H54 (cell line): ENCODE data around the gene ERF.
A peak's percentile ranks its signal among the peaks of the same experiment; 100 is the strongest.

ENCODE experiments used
- DNase-seq: peaks from one replicate; pipeline ENCODE4 v3.0.0; 2011; ENCODE audit warnings: low spot score, mixed read lengths; ENCODE audit not compliant: insufficient read length
- FAIRE-seq: peaks from 3 replicates; lab custom pipeline; 2011; peaks lifted over from hg19 to GRCh38; lab: Jason Lieb, UNC
- POLR2A ChIP-seq: IDR thresholded peaks from 2 replicates; pipeline ENCODE4 v1.6.1; 2011; ENCODE audit warnings: low read depth, mild to moderate bottlenecking, low read length

The ERF gene

GRCh38 chr19:42275517-42275916, 20.6 kb upstream of the ERF start:
- DNase-seq (no peak), FAIRE-seq (no peak)
- TF ChIP-seq POLR2A: no peak

DNA sequence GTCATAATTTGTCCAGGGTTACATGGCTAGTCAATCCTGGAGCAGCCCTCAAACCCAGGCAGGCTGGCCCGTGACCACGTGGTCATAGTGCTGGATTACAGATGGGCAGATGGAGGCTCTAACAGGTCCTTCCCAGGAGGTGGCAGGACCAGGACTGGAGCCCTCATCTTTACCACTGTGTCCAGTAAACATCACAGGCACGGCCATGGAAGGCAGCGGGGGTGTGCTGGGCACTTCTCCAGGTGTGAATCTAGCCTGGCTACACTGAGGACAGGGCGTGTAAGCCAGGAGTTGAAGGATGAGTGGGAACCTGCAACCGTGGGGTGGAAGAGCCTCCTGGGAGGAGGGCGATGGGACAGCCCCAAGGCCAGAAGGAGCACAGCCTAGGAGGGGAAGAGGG, 20.2 kb upstream of the ERF start:
- TF ChIP-seq POLR2A: no peak
- FAIRE-seq (no peak), DNase-seq (no peak)

- no peak for DNase-seq
- FAIRE-seq: no peak
- no peak for TF ChIP-seq POLR2A
Observed at GRCh38 chr19:42274065-42274682, 19.2 kb upstream of the ERF start.

- FAIRE-seq: no peak
- TF ChIP-seq POLR2A: no peak
- no peak for DNase-seq
Observed at GRCh38 chr19:42273407-42274064, 18.6 kb upstream of the ERF start.

DNA sequence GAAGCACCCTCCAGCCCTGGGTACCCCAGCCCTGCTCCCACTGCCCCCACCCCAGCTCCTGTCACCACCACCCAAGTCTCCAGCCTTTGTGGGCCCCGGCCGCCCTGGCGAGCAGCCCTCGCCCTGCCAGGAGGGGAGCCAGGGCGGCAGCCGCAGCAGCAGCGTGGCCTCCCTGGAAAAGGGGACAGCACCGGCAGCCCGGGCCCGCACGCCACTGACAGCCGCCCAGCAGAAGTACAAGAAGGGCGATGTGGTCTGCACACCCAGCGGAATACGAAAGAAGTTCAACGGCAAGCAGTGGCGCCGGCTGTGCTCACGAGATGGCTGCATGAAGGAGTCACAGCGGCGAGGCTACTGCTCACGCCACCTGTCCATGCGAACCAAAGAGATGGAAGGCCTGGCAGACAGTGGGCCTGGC, 18.1 kb upstream of the ERF start:
- TF ChIP-seq POLR2A: no peak
- FAIRE-seq (no peak), DNase-seq (no peak)

GRCh38 chr19:42272535-42272897, 17.6 kb upstream of the ERF start:
- FAIRE-seq: no peak

DNA sequence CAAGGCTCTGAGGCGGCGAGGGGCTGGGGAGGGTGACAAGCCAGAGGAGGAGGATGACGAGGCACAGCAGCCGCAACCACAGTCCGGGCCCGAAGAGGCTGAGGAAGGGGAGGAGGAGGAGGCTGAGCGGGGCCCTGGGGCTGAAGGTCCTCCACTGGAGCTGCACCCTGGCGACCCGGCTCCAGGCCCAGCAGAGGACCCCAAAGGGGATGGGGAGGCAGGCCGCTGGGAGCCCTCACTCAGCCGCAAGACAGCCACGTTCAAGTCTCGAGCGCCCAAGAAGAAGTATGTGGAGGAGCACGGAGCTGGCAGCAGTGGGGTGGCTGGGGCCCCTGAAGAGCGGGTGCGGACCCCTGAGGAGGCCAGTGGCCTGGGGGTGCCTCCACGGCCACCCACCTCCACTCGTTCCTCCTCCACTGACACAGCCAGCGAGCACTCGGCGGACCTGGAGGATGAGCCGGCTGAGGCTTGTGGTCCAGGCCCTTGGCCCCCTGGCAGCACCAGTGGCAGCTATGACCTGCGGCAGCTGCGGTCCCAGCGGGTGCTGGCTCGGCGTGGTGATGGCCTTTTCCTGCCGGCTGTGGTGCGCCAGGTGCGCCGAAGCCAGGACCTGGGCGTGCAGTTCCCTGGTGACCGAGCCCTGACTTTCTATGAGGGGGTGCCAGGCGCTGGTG, 17.1 kb upstream of the ERF start:
- FAIRE-seq: no peak
- no peak for DNase-seq
- no peak for TF ChIP-seq POLR2A

More at GRCh38 chr19:42272535-42272897, 17.6 kb upstream of the ERF start:
- DNase-seq: no peak
- no peak for TF ChIP-seq POLR2A

GRCh38 chr19:42271045-42271419, 16.1 kb upstream of the ERF start:
- DNase-seq: no peak
- no peak for TF ChIP-seq POLR2A
- FAIRE-seq: no peak

DNA sequence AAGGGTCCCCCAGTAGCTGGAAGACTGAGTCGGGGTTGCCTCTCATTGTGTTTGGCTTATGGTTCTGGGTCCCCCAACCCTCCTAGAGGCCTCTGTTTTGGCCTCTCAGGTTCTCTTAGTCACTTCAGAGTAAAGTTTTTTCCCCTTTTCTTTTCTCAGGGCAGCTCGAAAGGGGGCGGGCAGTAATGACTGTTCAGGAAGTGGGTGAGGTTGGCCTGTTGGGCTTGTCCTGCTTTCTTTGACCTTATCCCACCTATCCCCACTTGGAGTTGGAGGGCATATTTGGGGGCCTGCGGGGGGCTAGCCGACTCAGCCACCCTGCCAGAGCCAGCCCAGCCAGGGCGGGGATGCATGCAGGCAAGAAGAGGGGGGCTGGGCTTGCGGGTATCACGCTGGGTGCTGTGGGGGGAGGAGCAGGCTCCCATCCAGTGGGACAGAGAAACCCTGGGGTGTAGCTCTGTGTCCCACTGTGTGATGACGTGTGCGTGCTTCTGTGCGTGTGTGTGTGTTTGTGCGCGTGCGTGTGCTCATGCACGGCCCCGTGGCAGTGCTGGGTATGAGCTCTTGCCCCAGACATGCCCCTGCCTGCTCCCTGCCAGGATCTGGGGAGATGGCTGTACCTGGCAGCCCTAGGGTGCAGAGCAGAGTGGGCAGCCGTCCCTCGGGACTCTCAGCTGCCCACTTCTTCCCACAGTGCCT, 15.6 kb upstream of the ERF start:
- TF ChIP-seq POLR2A: peak; percentile 55
- no peak for FAIRE-seq
- DNase-seq: peak; percentile 90

DNA sequence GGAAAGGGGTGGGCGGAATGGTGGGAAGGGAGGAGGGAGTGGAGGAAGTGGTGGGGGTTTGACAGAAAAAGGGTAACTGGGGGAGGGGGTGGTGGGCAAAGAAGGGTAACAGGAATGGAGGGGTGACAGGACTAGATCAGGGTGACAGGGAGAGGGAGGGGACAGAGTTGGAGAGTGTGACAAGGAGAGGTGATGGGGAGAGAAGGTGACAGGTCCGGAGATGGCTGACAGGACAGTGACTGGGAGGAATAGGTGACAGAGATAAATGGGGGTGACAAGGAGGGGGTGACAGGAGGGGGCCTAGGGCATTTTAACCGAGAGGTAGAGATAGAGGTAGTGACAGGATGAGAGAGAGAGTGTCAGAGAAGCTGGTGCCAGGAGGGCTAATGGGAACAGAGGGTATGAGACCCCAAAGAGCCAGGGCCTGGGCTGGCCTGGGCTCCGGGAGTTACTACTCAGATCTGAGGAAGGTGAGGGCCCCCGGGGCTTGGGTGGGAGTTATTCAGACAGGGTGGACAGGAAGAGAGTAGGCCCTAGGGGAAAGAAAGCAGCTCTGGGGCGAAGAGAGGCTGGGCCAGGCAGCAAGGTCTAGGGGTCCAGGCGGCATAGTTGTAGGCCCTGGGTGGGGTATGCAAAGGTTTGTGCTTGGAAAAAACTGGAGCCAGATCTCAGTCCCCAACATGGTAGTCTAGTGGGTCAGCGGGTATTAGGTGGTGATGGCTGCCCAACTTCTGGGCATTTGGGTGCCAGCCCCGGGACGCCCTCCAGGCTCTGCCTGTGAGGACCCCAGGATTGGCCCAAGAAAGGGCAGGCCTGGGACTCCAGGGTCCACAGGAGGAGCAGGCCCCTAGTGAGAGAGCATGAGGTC, 14.8 kb upstream of the ERF start:
- no peak for TF ChIP-seq POLR2A
- DNase-seq (no peak), FAIRE-seq (no peak)

GRCh38 chr19:42268704-42269477, 14.0 kb upstream of the ERF start, which contains the start of gene CIC:
CIC (plus strand) TSS chr19:42269252; CDS start chr19:42271784, 2,532 bp downstream.
- DNase-seq (peak; percentile 98), FAIRE-seq (peak; percentile 92)
- no peak; the same call in 1 of the 2 replicates for TF ChIP-seq POLR2A

- DNase-seq (peak; percentile 98), FAIRE-seq (peak; percentile 64)
- peak; percentile 29 for TF ChIP-seq POLR2A
Observed at GRCh38 chr19:42268142-42268703, 13.3 kb upstream of the ERF start.
